ENCODE measurements around the gene BBX.

BBX gene

GRCh38 chr3:107704477-107704876, 181.7 kb downstream of the BBX start:
- FAIRE-seq, result peak; percentile 33

GRCh38 chr3:107705046-107705445, 182.3 kb downstream of the BBX start:
- TF ChIP-seq PAX5 (IDR thresholded peaks at IDR 0.05; ENCODE audit: insufficient read depth, low read length, severe bottlenecking) (no peak), POU2F2 (IDR thresholded peaks at IDR 0.05; ENCODE audit: low read depth, low read length) (no peak), TAF1 (IDR thresholded peaks at IDR 0.05; ENCODE audit: low read depth, low read length) (no peak), SPI1 (IDR thresholded peaks at IDR 0.05; ENCODE audit: low read depth, low read length) (no peak), POLR2AphosphoS5 (IDR thresholded peaks at IDR 0.05; ENCODE audit: low read depth, low read length) (no peak), POLR2A (IDR thresholded peaks at IDR 0.05; ENCODE audit: low read depth, low read length) (no peak)
- DNase-seq (ENCODE audit: insufficient read length, low spot score) (no peak), FAIRE-seq (no peak)

More at GRCh38 chr3:107704477-107704876, 181.7 kb downstream of the BBX start:
- no peak for TF ChIP-seq POU2F2 (IDR thresholded peaks at IDR 0.05; ENCODE audit: low read depth, low read length)
- TF ChIP-seq POLR2A (IDR thresholded peaks at IDR 0.05; ENCODE audit: low read depth, low read length), result no peak
- no peak for TF ChIP-seq PAX5 (IDR thresholded peaks at IDR 0.05; ENCODE audit: insufficient read depth, low read length, severe bottlenecking)
- no peak for TF ChIP-seq SPI1 (IDR thresholded peaks at IDR 0.05; ENCODE audit: low read depth, low read length)
- TF ChIP-seq TAF1 (IDR thresholded peaks at IDR 0.05; ENCODE audit: low read depth, low read length), result no peak
- no peak for TF ChIP-seq POLR2AphosphoS5 (IDR thresholded peaks at IDR 0.05; ENCODE audit: low read depth, low read length)
- DNase-seq (ENCODE audit: insufficient read length, low spot score), result no peak

- TF ChIP-seq TAF1 (IDR thresholded peaks at IDR 0.05; ENCODE audit: low read depth, low read length) (no peak), POU2F2 (IDR thresholded peaks at IDR 0.05; ENCODE audit: low read depth, low read length) (no peak), POLR2A (IDR thresholded peaks at IDR 0.05; ENCODE audit: low read depth, low read length) (no peak), PAX5 (IDR thresholded peaks at IDR 0.05; ENCODE audit: insufficient read depth, low read length, severe bottlenecking) (no peak), POLR2AphosphoS5 (IDR thresholded peaks at IDR 0.05; ENCODE audit: low read depth, low read length) (no peak), SPI1 (IDR thresholded peaks at IDR 0.05; ENCODE audit: low read depth, low read length) (no peak)
- no peak for DNase-seq (ENCODE audit: insufficient read length, low spot score)
- peak; percentile 20 for FAIRE-seq
Observed at GRCh38 chr3:107710851-107711250, 188.1 kb downstream of the BBX start.

- FAIRE-seq, result no peak
- no peak for DNase-seq (ENCODE audit: insufficient read length, low spot score)
- no peak for TF ChIP-seq TAF1 (IDR thresholded peaks at IDR 0.05; ENCODE audit: low read depth, low read length)
- TF ChIP-seq POU2F2 (IDR thresholded peaks at IDR 0.05; ENCODE audit: low read depth, low read length), result no peak
- no peak for TF ChIP-seq SPI1 (IDR thresholded peaks at IDR 0.05; ENCODE audit: low read depth, low read length)
- no peak for TF ChIP-seq POLR2AphosphoS5 (IDR thresholded peaks at IDR 0.05; ENCODE audit: low read depth, low read length)
- TF ChIP-seq PAX5 (IDR thresholded peaks at IDR 0.05; ENCODE audit: insufficient read depth, low read length, severe bottlenecking), result no peak
- no peak for TF ChIP-seq POLR2A (IDR thresholded peaks at IDR 0.05; ENCODE audit: low read depth, low read length)
Observed at GRCh38 chr3:107716734-107717133, 194.0 kb downstream of the BBX start.

GRCh38 chr3:107718547-107718946, 195.8 kb downstream of the BBX start:
- DNase-seq (ENCODE audit: insufficient read length, low spot score), result no peak
- no peak for FAIRE-seq
- TF ChIP-seq POU2F2 (IDR thresholded peaks at IDR 0.05; ENCODE audit: low read depth, low read length) (no peak), POLR2A (IDR thresholded peaks at IDR 0.05; ENCODE audit: low read depth, low read length) (no peak), TAF1 (IDR thresholded peaks at IDR 0.05; ENCODE audit: low read depth, low read length) (no peak), POLR2AphosphoS5 (IDR thresholded peaks at IDR 0.05; ENCODE audit: low read depth, low read length) (no peak), SPI1 (IDR thresholded peaks at IDR 0.05; ENCODE audit: low read depth, low read length) (no peak), PAX5 (IDR thresholded peaks at IDR 0.05; ENCODE audit: insufficient read depth, low read length, severe bottlenecking) (no peak)

GRCh38 chr3:107727102-107727501, 204.3 kb downstream of the BBX start:
- FAIRE-seq, result no peak
- no peak for TF ChIP-seq POLR2AphosphoS5 (IDR thresholded peaks at IDR 0.05; ENCODE audit: low read depth, low read length)
- no peak for TF ChIP-seq POLR2A (IDR thresholded peaks at IDR 0.05; ENCODE audit: low read depth, low read length)
- no peak for TF ChIP-seq SPI1 (IDR thresholded peaks at IDR 0.05; ENCODE audit: low read depth, low read length)
- TF ChIP-seq TAF1 (IDR thresholded peaks at IDR 0.05; ENCODE audit: low read depth, low read length), result no peak
- TF ChIP-seq PAX5 (IDR thresholded peaks at IDR 0.05; ENCODE audit: insufficient read depth, low read length, severe bottlenecking), result no peak
- TF ChIP-seq POU2F2 (IDR thresholded peaks at IDR 0.05; ENCODE audit: low read depth, low read length), result no peak

GRCh38 chr3:107729686-107730085, 206.9 kb downstream of the BBX start:
- TF ChIP-seq POLR2A (IDR thresholded peaks at IDR 0.05; ENCODE audit: low read depth, low read length) (no peak), POU2F2 (IDR thresholded peaks at IDR 0.05; ENCODE audit: low read depth, low read length) (no peak), SPI1 (IDR thresholded peaks at IDR 0.05; ENCODE audit: low read depth, low read length) (no peak), POLR2AphosphoS5 (IDR thresholded peaks at IDR 0.05; ENCODE audit: low read depth, low read length) (no peak), TAF1 (IDR thresholded peaks at IDR 0.05; ENCODE audit: low read depth, low read length) (no peak), PAX5 (IDR thresholded peaks at IDR 0.05; ENCODE audit: insufficient read depth, low read length, severe bottlenecking) (no peak)
- DNase-seq (ENCODE audit: insufficient read length, low spot score) (no peak), FAIRE-seq (no peak)

More at GRCh38 chr3:107727102-107727501, 204.3 kb downstream of the BBX start:
- no peak for DNase-seq (ENCODE audit: insufficient read length, low spot score)

GRCh38 chr3:107734317-107734716, 211.6 kb downstream of the BBX start:
- FAIRE-seq (no peak), DNase-seq (ENCODE audit: insufficient read length, low spot score) (no peak)
- TF ChIP-seq POU2F2 (IDR thresholded peaks at IDR 0.05; ENCODE audit: low read depth, low read length) (no peak), POLR2A (IDR thresholded peaks at IDR 0.05; ENCODE audit: low read depth, low read length) (no peak), PAX5 (IDR thresholded peaks at IDR 0.05; ENCODE audit: insufficient read depth, low read length, severe bottlenecking) (no peak), TAF1 (IDR thresholded peaks at IDR 0.05; ENCODE audit: low read depth, low read length) (no peak), POLR2AphosphoS5 (IDR thresholded peaks at IDR 0.05; ENCODE audit: low read depth, low read length) (no peak), SPI1 (IDR thresholded peaks at IDR 0.05; ENCODE audit: low read depth, low read length) (no peak)

GRCh38 chr3:107737914-107738313, 215.2 kb downstream of the BBX start:
- DNase-seq (ENCODE audit: insufficient read length, low spot score) (no peak), FAIRE-seq (no peak)
- TF ChIP-seq PAX5 (IDR thresholded peaks at IDR 0.05; ENCODE audit: insufficient read depth, low read length, severe bottlenecking) (no peak), POLR2AphosphoS5 (IDR thresholded peaks at IDR 0.05; ENCODE audit: low read depth, low read length) (no peak), TAF1 (IDR thresholded peaks at IDR 0.05; ENCODE audit: low read depth, low read length) (no peak), POLR2A (IDR thresholded peaks at IDR 0.05; ENCODE audit: low read depth, low read length) (no peak), SPI1 (IDR thresholded peaks at IDR 0.05; ENCODE audit: low read depth, low read length) (no peak), POU2F2 (IDR thresholded peaks at IDR 0.05; ENCODE audit: low read depth, low read length) (no peak)
